ENCODE data around the gene TBL1X. TPM values are rescaled to one million over a fixed set of nuclear protein-coding genes. Genes with fewer than 3 reads are reported as not detected.
"Not testable (repeated sequence)": the region's sequence is repeated elsewhere in the genome, so short reads cannot be mapped to it uniquely, and the experiment has no call there.

Gene TBL1X
- total RNA-seq, 2 donors from 2014 or later, result 9.2 to 17.4 TPM

- not testable (repeated sequence) for H3K27ac Mint-ChIP-seq; H3K9me3 Mint-ChIP-seq; DNase-seq (ENCODE audit: low spot score in 2 of 2); ATAC-seq; H3K36me3 Mint-ChIP-seq
Measured at GRCh38 chrX:9536156-9536555, 71.3 kb downstream of the TBL1X start.

GRCh38 chrX:9537781-9538180 lies 72.9 kb downstream of the TBL1X start:
- Mint-ChIP-seq H3K36me3 (peaks cover 0 to 8% of the 10 kb centered on the region in 2 donors), H3K9me3 (no peaks in the 10 kb centered on the region), H3K27ac (no peak overlapping the region)
- no peak for ATAC-seq
- no peak for DNase-seq (ENCODE audit: low spot score in 2 of 2)

GRCh38 chrX:9538544-9539045 lies 73.7 kb downstream of the TBL1X start:
- ATAC-seq (no peak), DNase-seq (ENCODE audit: low spot score in 2 of 2) (no peak)
- Mint-ChIP-seq H3K9me3 (no peaks in the 10 kb centered on the region), H3K36me3 (peaks cover 0 to 8% of the 10 kb centered on the region in 2 donors), H3K27ac (no peak overlapping the region)

- Mint-ChIP-seq H3K9me3 (no peaks in the 10 kb centered on the region), H3K36me3 (peaks cover 0 to 8% of the 10 kb centered on the region in 2 donors), H3K27ac (peak overlapping the region in 1 of 2 donors; percentile 44)
- ATAC-seq (no peak), DNase-seq (ENCODE audit: low spot score in 2 of 2) (no peak)
Measured at GRCh38 chrX:9539605-9540387, 74.9 kb downstream of the TBL1X start.

GRCh38 chrX:9542106-9542760 lies 77.4 kb downstream of the TBL1X start:
- Mint-ChIP-seq H3K27ac (no peak overlapping the region), H3K9me3 (no peaks in the 10 kb centered on the region), H3K36me3 (peaks cover 0 to 8% of the 10 kb centered on the region in 2 donors)
- no peak for ATAC-seq
- no peak for DNase-seq (ENCODE audit: low spot score in 2 of 2)

- ATAC-seq, result no peak
- Mint-ChIP-seq H3K9me3 (no peaks in the 10 kb centered on the region), H3K36me3 (peaks cover 0 to 8% of the 10 kb centered on the region in 2 donors), H3K27ac (no peak overlapping the region)
- no peak for DNase-seq (ENCODE audit: low spot score in 2 of 2)
Measured at GRCh38 chrX:9542761-9543111, 77.9 kb downstream of the TBL1X start.

GRCh38 chrX:9555354-9555753 lies 90.5 kb downstream of the TBL1X start:
- H3K27ac Mint-ChIP-seq, result no peak overlapping the region

GRCh38 chrX:9557091-9557490 lies 92.2 kb downstream of the TBL1X start:
- ATAC-seq (no peak), DNase-seq (ENCODE audit: low spot score in 2 of 2) (no peak)
- Mint-ChIP-seq H3K36me3 (peaks cover 0 to 6% of the 10 kb centered on the region in 2 donors), H3K27ac (no peak overlapping the region), H3K9me3 (no peaks in the 10 kb centered on the region)

More at GRCh38 chrX:9555354-9555753, 90.5 kb downstream of the TBL1X start:
- ATAC-seq (no peak), DNase-seq (ENCODE audit: low spot score in 2 of 2) (no peak)
- no peaks in the 10 kb centered on the region for H3K36me3 Mint-ChIP-seq
- no peaks in the 10 kb centered on the region for H3K9me3 Mint-ChIP-seq

GRCh38 chrX:9557521-9557920 lies 92.7 kb downstream of the TBL1X start:
- H3K9me3 Mint-ChIP-seq, result no peaks in the 10 kb centered on the region
- DNase-seq (ENCODE audit: low spot score in 2 of 2), result no peak

GRCh38 chrX:9558615-9559014 lies 93.8 kb downstream of the TBL1X start:
- H3K9me3 Mint-ChIP-seq, result no peaks in the 10 kb centered on the region
- H3K27ac Mint-ChIP-seq, result no peak overlapping the region
- peaks cover 0 to 6% of the 10 kb centered on the region in 2 donors for H3K36me3 Mint-ChIP-seq
- DNase-seq (ENCODE audit: low spot score in 2 of 2), result no peak
- no peak for ATAC-seq

More at GRCh38 chrX:9557521-9557920, 92.7 kb downstream of the TBL1X start:
- Mint-ChIP-seq H3K27ac (no peak overlapping the region), H3K36me3 (peaks cover 0 to 6% of the 10 kb centered on the region in 2 donors)
- no peak for ATAC-seq

- ATAC-seq, result no peak
- H3K27ac Mint-ChIP-seq, result no peak overlapping the region
- H3K36me3 Mint-ChIP-seq, result peaks cover 0 to 6% of the 10 kb centered on the region in 2 donors
- DNase-seq (ENCODE audit: low spot score in 2 of 2), result no peak
- no peaks in the 10 kb centered on the region for H3K9me3 Mint-ChIP-seq
Measured at GRCh38 chrX:9560219-9560618, 95.4 kb downstream of the TBL1X start.

- ATAC-seq (no peak), DNase-seq (ENCODE audit: low spot score in 2 of 2) (no peak)
- Mint-ChIP-seq H3K9me3 (no peaks in the 10 kb centered on the region), H3K27ac (no peak overlapping the region), H3K36me3 (peaks cover 0 to 6% of the 10 kb centered on the region in 2 donors)
Measured at GRCh38 chrX:9561199-9561598, 96.3 kb downstream of the TBL1X start.

GRCh38 chrX:9562851-9563250 lies 98.0 kb downstream of the TBL1X start:
- H3K27ac Mint-ChIP-seq, result no peak overlapping the region
- DNase-seq (ENCODE audit: low spot score in 2 of 2) (no peak), ATAC-seq (no peak)
- no peaks in the 10 kb centered on the region for H3K9me3 Mint-ChIP-seq
- H3K36me3 Mint-ChIP-seq, result peaks cover 0 to 6% of the 10 kb centered on the region in 2 donors

GRCh38 chrX:9566150-9566621 lies 101.3 kb downstream of the TBL1X start:
- no peak overlapping the region for H3K27ac Mint-ChIP-seq
- ATAC-seq, result peak; percentile 73 to 76
- peaks cover 0 to 6% of the 10 kb centered on the region in 2 donors for H3K36me3 Mint-ChIP-seq
- H3K9me3 Mint-ChIP-seq, result no peaks in the 10 kb centered on the region
- peak in 1 of 2 donors; percentile 4 for DNase-seq (ENCODE audit: low spot score in 2 of 2)

GRCh38 chrX:9569876-9570301 lies 105.0 kb downstream of the TBL1X start:
- Mint-ChIP-seq H3K36me3 (no peaks in the 10 kb centered on the region), H3K27ac (no peak overlapping the region), H3K9me3 (no peaks in the 10 kb centered on the region)
- DNase-seq (ENCODE audit: low spot score in 2 of 2) (no peak), ATAC-seq (no peak)

GRCh38 chrX:9573282-9574106 lies 108.6 kb downstream of the TBL1X start:
- no peak overlapping the region for H3K27ac Mint-ChIP-seq
- DNase-seq (ENCODE audit: low spot score in 2 of 2) (no peak), ATAC-seq (no peak)
- peaks cover 0 to 8% of the 10 kb centered on the region in 2 donors for H3K36me3 Mint-ChIP-seq
- H3K9me3 Mint-ChIP-seq, result no peaks in the 10 kb centered on the region

GRCh38 chrX:9576059-9576458 lies 111.2 kb downstream of the TBL1X start:
- DNase-seq (ENCODE audit: low spot score in 2 of 2) (no peak), ATAC-seq (no peak)
- Mint-ChIP-seq H3K36me3 (peaks cover 0 to 8% of the 10 kb centered on the region in 2 donors), H3K27ac (no peak overlapping the region), H3K9me3 (no peaks in the 10 kb centered on the region)
